ENCODE data around the gene ANKS1A.

- TF ChIP-seq EZH2 (IDR thresholded peaks at IDR 0.05; ENCODE audit: low read depth, unreplicated experiment) (no peak), REST (IDR thresholded peaks at IDR 0.05; ENCODE audit: unreplicated experiment) (no peak), CTCF (conservative IDR thresholded peaks at IDR 0.05; ENCODE audit: low read depth in 2 of 2) (no peak), EZH2phosphoT487 (IDR thresholded peaks at IDR 0.05; ENCODE audit: unreplicated experiment) (no peak), POLR2AphosphoS5 (IDR thresholded peaks at IDR 0.05; ENCODE audit: low read depth) (no peak), CREB1 (CRISPR knock-in tag; IDR thresholded peaks at IDR 0.05; ENCODE audit: low read depth) (no peak), ETS1 (IDR thresholded peaks at IDR 0.05) (no peak)
Observed at GRCh38 chr6:35140639-35141006, 251.6 kb downstream of the ANKS1A start.

All from GM23338 (cell line).